ENCODE results near the gene MGAT4C. TPM values are rescaled to one million over a fixed set of nuclear protein-coding genes. Genes with fewer than 3 reads are reported as not detected.

Gene MGAT4C
- total RNA-seq, 1 donor from 2014 or later, result not detected

- Mint-ChIP-seq H3K27me3 (no peaks in the 10 kb centered on the region), H3K4me1 (no peaks in the 10 kb centered on the region), H3K27ac (no peak overlapping the region), H3K4me3 (no peak overlapping the region), H3K9me3 (no peaks in the 10 kb centered on the region), H3K36me3 (ENCODE audit: low read depth) (no peaks in the 10 kb centered on the region)
- intact Hi-C loops (cut with micrococcal nuclease), result no loop called here
- DNase-seq, result no peak
These were observed 1.6 kb downstream of the MGAT4C start for GRCh38 chr12:86254399-86255107.

GRCh38 chr12:86249851-86250250 lies 6.3 kb downstream of the MGAT4C start:
- Mint-ChIP-seq H3K9me3 (no peaks in the 10 kb centered on the region), H3K4me3 (no peak overlapping the region), H3K27ac (no peak overlapping the region), H3K4me1 (no peaks in the 10 kb centered on the region), H3K27me3 (no peaks in the 10 kb centered on the region), H3K36me3 (ENCODE audit: low read depth) (no peaks in the 10 kb centered on the region)
- intact Hi-C loops (cut with micrococcal nuclease), result no loop called here
- DNase-seq, result no peak

- Mint-ChIP-seq H3K9me3 (no peaks in the 10 kb centered on the region), H3K4me3 (no peak overlapping the region), H3K27me3 (no peaks in the 10 kb centered on the region), H3K36me3 (ENCODE audit: low read depth) (no peaks in the 10 kb centered on the region), H3K4me1 (no peaks in the 10 kb centered on the region), H3K27ac (no peak overlapping the region)
- intact Hi-C loops (cut with micrococcal nuclease), result no loop called here
- no peak for DNase-seq
These were observed 6.9 kb downstream of the MGAT4C start for GRCh38 chr12:86249276-86249675.

GRCh38 chr12:86247871-86248270 lies 8.3 kb downstream of the MGAT4C start:
- intact Hi-C loops (cut with micrococcal nuclease), result no loop called here
- DNase-seq, result no peak
- H3K4me1 Mint-ChIP-seq, result no peaks in the 10 kb centered on the region
- H3K36me3 Mint-ChIP-seq (ENCODE audit: low read depth), result no peaks in the 10 kb centered on the region
- H3K27me3 Mint-ChIP-seq, result no peaks in the 10 kb centered on the region
- H3K27ac Mint-ChIP-seq, result no peak overlapping the region
- H3K4me3 Mint-ChIP-seq, result no peak overlapping the region
- H3K9me3 Mint-ChIP-seq, result no peaks in the 10 kb centered on the region

DNA sequence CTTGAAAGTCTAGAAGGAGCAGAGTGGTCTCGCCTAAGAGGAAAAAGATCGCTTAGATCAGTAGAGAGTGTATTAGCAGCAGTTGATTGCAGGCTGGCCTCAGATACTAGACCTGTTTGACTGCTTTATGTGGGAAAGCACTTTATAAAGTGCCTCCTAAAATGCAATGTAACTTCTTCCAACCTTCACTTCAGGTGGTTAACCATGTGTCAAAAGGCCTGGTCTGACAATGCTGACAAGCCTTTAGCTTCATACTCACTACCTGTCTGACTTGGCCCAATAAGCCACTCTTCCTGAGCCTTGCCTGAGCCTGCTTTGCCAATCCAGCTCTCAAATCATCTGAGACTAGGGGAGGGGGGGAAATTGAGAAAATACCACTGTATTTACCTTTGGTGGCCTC lies 14.6 kb downstream of the MGAT4C start:
- Mint-ChIP-seq H3K27me3 (no peaks in the 10 kb centered on the region), H3K27ac (no peak overlapping the region), H3K36me3 (ENCODE audit: low read depth) (no peaks in the 10 kb centered on the region), H3K9me3 (no peaks in the 10 kb centered on the region), H3K4me3 (no peak overlapping the region), H3K4me1 (no peaks in the 10 kb centered on the region)
- intact Hi-C loops (cut with micrococcal nuclease), result no loop called here
- DNase-seq, result no peak

DNA sequence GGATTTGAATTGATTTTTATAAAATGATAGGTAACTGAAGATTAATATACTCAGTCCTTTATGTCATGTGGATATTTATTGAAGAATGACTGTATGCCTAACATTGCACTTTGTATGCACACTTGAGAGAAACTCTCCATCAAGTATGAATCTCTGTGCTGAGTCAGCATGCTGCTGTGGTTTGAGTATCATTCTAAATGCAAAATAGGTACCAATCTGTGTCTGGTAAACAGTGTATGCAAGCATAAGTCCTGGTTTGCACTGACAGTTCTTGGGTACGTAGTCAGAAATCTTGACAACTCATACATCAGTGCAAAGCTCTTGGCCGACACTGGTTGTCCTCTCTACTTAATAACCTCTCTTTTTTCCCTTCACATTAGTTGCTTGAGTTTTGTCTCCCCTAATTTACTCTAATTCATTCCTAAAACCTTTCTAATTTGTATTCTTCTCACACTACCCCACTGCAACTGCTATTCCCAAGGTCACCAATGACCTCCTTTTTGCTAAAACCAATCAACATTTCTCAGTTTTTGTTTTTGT lies 21.8 kb downstream of the MGAT4C start:
- no peaks in the 10 kb centered on the region for H3K36me3 Mint-ChIP-seq (ENCODE audit: low read depth)
- H3K27ac Mint-ChIP-seq, result no peak overlapping the region
- no peak overlapping the region for H3K4me3 Mint-ChIP-seq
- H3K27me3 Mint-ChIP-seq, result no peaks in the 10 kb centered on the region
- intact Hi-C loops (cut with micrococcal nuclease), result no loop called here
- no peak for DNase-seq
- H3K4me1 Mint-ChIP-seq, result no peaks in the 10 kb centered on the region
- no peaks in the 10 kb centered on the region for H3K9me3 Mint-ChIP-seq

DNA sequence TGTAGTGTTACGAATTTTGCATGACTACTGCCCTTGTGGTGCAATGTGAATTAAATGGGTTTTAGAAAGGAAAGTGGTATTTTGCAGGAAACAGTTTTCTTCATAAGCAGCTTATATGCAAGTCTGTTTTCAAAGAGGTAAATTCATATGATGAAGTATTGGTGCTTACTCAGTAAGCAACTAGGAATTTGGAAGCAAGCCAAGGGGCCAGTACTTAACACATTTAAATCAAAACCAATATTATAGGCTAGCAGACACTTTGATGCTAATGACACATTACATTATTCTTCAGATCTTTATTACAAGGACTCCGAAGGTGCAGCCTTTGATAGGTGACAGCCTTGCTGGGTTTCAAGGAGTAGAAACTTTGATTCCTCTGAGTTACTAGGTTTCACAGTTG lies 23.1 kb downstream of the MGAT4C start:
- no peaks in the 10 kb centered on the region for H3K27me3 Mint-ChIP-seq
- H3K27ac Mint-ChIP-seq, result no peak overlapping the region
- no peaks in the 10 kb centered on the region for H3K36me3 Mint-ChIP-seq (ENCODE audit: low read depth)
- H3K9me3 Mint-ChIP-seq, result no peaks in the 10 kb centered on the region
- DNase-seq, result no peak
- no peaks in the 10 kb centered on the region for H3K4me1 Mint-ChIP-seq
- H3K4me3 Mint-ChIP-seq, result no peak overlapping the region
- intact Hi-C loops (cut with micrococcal nuclease), result no loop called here

DNA sequence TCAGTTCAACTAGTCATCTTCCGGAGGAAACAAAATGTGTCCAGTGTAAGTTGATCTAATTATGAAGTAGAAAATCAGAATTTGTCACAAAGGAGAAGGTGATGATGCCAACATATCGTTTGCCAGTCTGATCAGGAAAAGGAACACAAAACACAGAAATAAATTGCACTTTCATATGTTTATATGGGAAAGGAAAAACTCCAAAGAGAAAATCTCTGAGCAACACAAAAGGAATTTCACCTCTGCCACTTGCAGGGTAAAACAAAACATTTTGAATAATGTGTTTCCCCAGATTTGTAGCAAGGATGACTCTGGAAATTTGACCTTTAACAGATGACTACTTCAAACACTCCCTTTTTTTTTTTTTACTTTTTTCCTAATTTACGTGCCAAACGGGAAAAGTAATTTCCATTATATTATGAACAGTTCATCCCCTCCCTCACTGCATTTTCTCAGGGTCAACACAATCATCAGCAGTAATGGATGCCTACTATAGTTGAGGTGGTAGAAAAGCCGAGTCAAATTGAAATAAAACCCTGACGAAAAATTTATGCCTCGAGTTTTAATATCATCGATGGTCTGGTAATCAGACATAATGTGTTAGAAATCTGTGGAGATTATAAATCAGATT lies 25.6 kb downstream of the MGAT4C start:
- intact Hi-C loops (cut with micrococcal nuclease), result no loop called here
- Mint-ChIP-seq H3K36me3 (ENCODE audit: low read depth) (no peaks in the 10 kb centered on the region), H3K27ac (no peak overlapping the region), H3K4me1 (no peaks in the 10 kb centered on the region), H3K4me3 (no peak overlapping the region), H3K9me3 (no peaks in the 10 kb centered on the region), H3K27me3 (no peaks in the 10 kb centered on the region)
- no peak for DNase-seq

DNA sequence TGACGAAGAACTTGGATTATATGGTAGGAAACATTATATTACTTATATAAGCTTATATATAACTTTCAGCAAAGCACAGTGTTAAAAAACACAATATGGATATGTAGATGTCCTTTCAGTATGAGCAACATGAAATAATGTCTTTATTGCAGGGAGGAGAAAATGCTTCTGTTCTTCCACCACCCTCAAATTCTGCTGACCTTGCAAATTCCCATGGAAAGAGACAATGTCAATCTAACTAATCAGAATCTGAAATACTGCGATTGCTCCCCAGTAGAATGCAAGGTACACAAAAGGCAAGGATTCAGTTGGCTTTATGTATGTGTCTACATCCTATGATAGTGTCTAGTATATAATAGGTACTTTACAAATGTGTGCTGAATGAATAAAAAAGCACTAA lies 26.4 kb downstream of the MGAT4C start:
- no peaks in the 10 kb centered on the region for H3K27me3 Mint-ChIP-seq
- no peaks in the 10 kb centered on the region for H3K9me3 Mint-ChIP-seq
- no peak overlapping the region for H3K4me3 Mint-ChIP-seq
- no peak overlapping the region for H3K27ac Mint-ChIP-seq
- intact Hi-C loops (cut with micrococcal nuclease), result no loop called here
- no peaks in the 10 kb centered on the region for H3K4me1 Mint-ChIP-seq
- no peak for DNase-seq
- no peaks in the 10 kb centered on the region for H3K36me3 Mint-ChIP-seq (ENCODE audit: low read depth)

DNA sequence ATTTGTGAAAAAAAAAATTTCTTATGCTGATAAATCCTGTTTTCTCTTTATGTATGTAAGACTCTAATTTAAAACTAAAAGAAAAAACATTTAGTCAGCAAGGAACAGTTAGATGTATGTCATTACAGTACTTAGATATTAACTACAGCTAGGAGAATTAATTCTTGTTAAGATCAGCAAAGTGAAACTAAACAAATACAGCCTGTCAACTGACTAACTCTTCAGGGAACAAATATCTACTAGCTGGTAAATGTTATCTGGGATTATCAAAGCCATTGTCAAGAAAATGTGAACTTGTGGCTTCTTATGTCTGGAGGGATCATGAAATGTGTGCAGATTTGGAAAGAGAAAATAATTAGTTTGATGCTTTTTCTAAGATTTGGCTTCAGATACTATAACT lies 27.5 kb downstream of the MGAT4C start:
- Mint-ChIP-seq H3K27ac (no peak overlapping the region), H3K9me3 (peaks cover 2% of the 10 kb centered on the region), H3K27me3 (no peaks in the 10 kb centered on the region), H3K4me1 (no peaks in the 10 kb centered on the region), H3K36me3 (ENCODE audit: low read depth) (no peaks in the 10 kb centered on the region), H3K4me3 (no peak overlapping the region)
- DNase-seq, result no peak
- intact Hi-C loops (cut with micrococcal nuclease), result no loop called here

- intact Hi-C loops (cut with micrococcal nuclease), result no loop called here
- Mint-ChIP-seq H3K36me3 (ENCODE audit: low read depth) (no peaks in the 10 kb centered on the region), H3K27me3 (no peaks in the 10 kb centered on the region), H3K4me3 (no peak overlapping the region), H3K4me1 (no peaks in the 10 kb centered on the region), H3K9me3 (peaks cover 4% of the 10 kb centered on the region), H3K27ac (no peak overlapping the region)
- DNase-seq, result no peak
These were observed 29.7 kb downstream of the MGAT4C start for GRCh38 chr12:86226481-86226880.

GRCh38 chr12:86216591-86216990 lies 39.6 kb downstream of the MGAT4C start:
- Mint-ChIP-seq H3K36me3 (ENCODE audit: low read depth) (no peaks in the 10 kb centered on the region), H3K4me3 (no peak overlapping the region)

GRCh38 chr12:86213012-86213411 lies 43.2 kb downstream of the MGAT4C start:
- DNase-seq, result no peak
- Mint-ChIP-seq H3K36me3 (ENCODE audit: low read depth) (no peaks in the 10 kb centered on the region), H3K4me1 (no peaks in the 10 kb centered on the region), H3K4me3 (no peak overlapping the region), H3K27me3 (no peaks in the 10 kb centered on the region), H3K9me3 (peaks cover 5% of the 10 kb centered on the region), H3K27ac (no peak overlapping the region)
- intact Hi-C loops (cut with micrococcal nuclease), result no loop called here

More at GRCh38 chr12:86216591-86216990, 39.6 kb downstream of the MGAT4C start:
- no peaks in the 10 kb centered on the region for H3K4me1 Mint-ChIP-seq
- intact Hi-C loops (cut with micrococcal nuclease), result no loop called here
- peaks cover 3% of the 10 kb centered on the region for H3K9me3 Mint-ChIP-seq
- no peak overlapping the region for H3K27ac Mint-ChIP-seq
- DNase-seq, result no peak
- no peaks in the 10 kb centered on the region for H3K27me3 Mint-ChIP-seq

- H3K4me3 Mint-ChIP-seq, result no peak overlapping the region
- H3K9me3 Mint-ChIP-seq, result no peaks in the 10 kb centered on the region
- DNase-seq, result no peak
- no peaks in the 10 kb centered on the region for H3K27me3 Mint-ChIP-seq
- no peak overlapping the region for H3K27ac Mint-ChIP-seq
- no peaks in the 10 kb centered on the region for H3K4me1 Mint-ChIP-seq
- H3K36me3 Mint-ChIP-seq (ENCODE audit: low read depth), result no peaks in the 10 kb centered on the region
- intact Hi-C loops (cut with micrococcal nuclease), result no loop called here
These were observed 57.3 kb downstream of the MGAT4C start for GRCh38 chr12:86198696-86199444.
